ENCODE results near the gene PLOD2.

The PLOD2 gene

DNA sequence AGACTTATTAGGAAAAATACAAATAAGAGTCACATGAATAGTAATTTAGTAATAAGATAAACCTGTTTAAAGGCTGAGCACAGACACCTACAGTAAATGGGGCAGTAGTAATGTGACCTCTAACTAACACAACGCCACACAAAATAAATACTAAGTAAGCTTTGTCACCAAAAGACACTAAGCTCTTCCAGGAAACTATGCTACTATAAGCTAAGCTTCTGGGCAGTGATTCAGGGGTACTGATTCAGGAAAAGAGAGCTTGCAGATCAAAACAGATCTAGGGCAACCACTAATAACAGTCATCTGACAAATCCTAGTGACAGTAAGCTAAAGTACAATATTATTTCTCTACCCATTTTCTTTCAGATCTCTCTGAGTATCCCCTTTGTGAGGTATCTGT, 68.8 kb downstream of the PLOD2 start:
- no peak for DNase-seq

DNA sequence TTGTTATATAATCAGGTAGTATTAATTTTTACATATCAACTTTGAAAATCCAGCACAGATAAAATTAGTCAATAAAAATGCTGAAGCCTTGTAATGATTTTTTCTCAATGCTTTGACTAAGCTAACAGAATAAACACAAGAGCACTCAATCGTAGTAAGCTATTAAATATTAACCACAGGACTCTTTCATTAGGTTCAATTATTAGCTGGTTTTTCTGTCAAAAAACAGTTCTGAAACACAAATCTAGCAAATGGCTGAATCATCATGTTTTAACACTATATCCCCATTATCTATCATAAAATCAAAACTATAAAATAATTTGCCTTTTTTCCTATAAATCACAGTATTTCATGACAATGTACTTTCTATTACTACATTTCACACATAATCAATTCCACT, 69.6 kb downstream of the PLOD2 start:
- no peak for DNase-seq

DNA sequence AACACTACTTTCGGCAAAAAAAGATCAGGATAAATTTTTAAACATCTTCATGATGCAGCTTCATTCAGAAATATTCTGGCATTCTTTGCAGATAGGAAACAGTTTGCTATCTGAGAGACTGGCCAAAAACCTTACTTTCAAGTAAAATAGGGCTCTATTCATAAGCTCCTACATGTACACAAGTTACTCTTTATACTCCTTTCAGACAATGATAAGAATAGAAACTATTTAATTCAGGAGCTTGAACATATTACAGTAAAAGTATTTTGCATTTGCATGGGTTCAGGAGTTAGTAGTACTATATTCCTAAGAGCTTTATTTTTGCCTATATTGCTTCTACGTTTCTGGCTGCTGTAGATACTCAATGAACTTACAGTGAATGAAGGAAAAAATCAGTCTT, 70.5 kb downstream of the PLOD2 start:
- no peak for DNase-seq

DNA sequence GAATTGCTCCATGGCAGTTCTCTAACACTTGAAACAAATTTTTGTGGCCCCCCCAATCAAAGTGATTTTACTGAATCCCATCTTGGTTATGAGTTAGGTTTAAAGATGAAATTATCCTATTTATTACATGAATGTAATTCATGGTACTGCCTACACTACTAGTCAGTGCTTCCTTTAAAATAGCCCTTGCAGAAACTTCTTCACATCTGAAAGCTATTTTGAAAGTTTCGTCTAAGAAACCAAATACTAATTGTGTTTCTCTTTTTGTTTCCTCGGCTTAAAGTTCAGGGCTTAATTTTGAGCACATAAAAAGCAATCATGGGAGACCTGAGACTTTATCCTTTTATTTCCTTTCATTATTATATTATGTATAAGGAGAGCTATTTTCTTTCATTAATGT, 72.1 kb downstream of the PLOD2 start:
- no peak for DNase-seq

DNA sequence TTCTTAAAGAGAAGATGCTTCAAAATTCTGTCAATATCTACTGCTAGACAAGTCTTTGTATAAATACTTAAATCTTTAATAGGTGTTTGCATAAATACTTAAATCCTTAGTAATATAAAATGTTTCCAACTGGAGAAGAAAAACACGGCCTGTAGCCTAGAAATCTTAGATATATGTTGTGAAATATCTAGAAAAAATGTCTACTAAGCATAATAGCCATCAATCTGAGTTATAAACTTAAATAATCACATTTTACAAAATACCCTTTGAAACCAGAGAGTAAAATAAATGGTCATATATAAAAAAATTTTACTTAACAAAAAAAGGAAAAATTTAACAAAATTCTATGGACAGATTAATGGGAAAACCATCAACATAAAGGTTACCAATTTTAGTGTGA, 73.9 kb downstream of the PLOD2 start:
- DNase-seq = no peak

DNA sequence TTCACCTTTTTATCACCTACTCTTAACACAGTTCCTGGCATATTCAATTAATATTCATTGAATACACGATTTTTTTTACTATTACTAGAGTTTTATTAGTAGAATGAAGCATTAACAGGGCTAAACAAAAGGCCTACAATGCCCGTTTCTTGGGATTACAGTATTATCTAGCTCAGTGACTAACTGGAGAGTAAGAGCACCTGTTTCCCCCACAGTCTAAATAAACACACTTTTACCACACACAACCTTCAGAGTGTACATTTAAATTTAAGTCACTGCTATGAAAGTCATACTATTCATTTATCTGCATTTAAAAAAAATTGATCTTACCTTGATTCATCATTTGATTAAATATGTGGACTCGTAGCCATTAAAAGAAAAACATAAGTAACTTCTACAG, 74.8 kb downstream of the PLOD2 start:
- DNase-seq = no peak

DNA sequence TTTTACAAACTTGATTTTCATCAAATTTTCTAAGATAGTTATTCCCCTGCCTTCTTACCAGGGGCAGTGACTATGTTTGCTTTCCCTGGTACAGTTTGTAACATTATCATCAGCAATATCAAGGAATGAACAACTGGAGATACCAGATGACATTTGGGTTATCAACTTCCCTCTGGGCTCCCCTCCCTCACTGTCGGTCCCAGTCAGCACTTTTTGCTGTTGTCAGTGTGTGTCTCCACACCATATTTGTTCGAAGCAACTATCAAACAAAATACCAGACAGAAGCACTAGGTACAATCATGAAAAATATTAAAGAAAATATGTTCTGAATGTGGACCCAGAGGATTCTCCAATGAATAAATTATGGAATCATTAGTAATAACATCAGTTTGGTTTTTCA, 75.3 kb downstream of the PLOD2 start:
- DNase-seq = no peak

DNA sequence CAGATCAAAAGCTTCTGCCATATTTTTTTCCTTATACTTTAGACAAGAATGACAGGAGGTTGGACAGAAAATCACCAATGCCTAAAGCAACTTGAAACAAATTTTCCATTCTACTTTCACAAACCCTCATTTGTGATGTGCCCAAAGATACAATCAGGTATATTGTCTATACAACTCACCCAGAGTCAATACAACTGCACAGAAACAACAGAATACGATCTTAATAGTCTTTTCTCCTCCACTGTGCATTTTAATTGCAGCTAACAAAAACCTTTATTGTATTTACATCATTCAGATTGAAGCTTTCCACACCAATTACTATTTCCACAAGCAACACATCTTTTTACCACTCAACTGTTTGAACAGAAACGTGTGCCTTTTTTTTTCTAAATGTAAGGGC, 80.4 kb downstream of the PLOD2 start:
- no peak for DNase-seq

DNA sequence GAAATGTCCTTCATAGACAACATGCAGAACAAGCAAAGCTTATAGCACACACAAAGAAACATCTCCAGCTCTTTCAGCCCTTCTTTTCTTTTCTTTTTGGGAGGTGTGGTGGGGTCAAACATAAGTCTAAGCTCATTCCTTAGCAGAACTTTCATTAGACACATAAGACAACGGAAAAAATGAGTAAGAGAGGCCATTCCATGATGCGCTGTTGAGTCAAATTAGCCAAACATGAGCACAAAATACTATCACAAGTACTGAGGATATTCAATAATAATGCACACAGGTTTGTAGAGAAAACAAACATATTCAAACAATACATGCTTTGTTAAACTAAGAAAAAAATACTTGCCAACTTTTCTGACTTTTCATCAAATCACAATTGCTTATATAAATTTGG, 83.0 kb downstream of the PLOD2 start:
- DNase-seq = no peak

DNA sequence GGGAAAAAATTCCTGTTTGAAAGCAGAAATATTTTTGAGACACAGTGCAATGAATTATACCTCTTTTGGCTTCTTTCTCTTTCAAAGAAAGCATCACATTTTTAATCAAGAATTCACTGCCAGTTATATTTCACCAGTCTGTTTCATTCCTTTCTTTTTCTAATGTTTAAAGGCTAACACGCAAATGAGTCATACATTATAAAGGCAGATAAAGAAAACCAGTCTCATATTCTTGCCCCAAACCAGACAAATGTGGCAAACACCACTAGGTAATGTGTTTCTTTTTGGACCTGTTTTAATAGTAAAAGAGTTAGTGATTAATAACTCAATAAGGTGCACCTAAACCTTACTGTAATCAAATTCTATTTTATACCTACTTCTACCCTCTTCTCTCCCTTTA, 83.8 kb downstream of the PLOD2 start:
- DNase-seq = no peak

DNA sequence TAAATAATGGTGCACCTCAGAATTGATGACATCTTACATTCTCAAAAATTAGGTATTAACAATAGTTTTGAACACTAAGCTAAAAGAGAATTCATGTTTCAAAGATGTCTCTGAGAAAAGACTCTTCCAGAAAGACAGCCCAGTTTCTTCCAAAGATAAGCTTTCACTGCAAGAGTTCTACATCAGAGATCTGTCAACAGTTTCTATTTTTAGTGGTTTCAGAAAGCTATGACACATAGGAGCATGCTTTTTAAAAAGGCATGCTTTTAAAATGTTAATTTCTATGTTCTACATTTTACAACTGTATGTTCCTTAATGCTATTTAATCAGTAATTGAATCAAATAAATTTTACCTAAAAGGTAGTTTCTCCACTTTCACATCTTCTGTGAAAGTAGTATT, 88.2 kb downstream of the PLOD2 start:
- no peak for DNase-seq

DNA sequence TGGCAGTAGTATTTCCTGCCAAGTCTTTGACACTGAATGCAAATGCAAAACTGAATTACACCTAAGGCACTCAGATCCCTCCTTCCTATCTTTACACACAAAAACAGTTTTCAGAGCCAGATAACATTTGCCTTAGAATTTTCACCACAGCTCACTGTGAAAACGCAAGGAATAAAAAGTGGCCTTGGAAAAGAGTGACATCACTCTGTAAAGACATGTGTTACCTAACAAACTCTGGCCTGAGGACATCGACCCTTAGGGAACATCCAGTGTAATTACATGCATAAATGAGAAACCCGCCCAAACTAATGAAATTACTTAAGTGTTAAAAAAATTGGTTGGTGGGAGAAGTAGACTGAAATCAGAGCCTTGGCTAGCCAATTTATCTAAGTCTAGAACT, 88.9 kb downstream of the PLOD2 start:
- no peak for DNase-seq

DNA sequence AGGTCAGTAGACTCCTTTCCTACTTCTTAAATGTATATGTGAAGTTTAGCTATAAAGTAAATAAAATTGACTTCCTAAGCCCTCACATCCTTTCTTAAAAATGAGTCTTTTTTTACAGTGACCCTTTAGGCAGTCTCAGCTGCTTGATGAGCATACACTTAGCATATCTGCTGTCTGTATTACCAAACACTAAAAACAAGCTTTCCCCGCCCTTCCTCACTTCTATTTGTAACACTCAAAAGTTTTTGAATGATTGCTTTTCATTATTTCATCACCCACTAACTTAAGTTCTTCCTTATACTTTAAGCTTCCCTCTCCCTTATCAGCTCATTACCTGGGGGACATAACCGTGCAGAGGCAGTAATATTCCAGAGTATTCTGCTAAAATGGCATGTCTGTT, 89.4 kb downstream of the PLOD2 start:
- no peak for DNase-seq

DNA sequence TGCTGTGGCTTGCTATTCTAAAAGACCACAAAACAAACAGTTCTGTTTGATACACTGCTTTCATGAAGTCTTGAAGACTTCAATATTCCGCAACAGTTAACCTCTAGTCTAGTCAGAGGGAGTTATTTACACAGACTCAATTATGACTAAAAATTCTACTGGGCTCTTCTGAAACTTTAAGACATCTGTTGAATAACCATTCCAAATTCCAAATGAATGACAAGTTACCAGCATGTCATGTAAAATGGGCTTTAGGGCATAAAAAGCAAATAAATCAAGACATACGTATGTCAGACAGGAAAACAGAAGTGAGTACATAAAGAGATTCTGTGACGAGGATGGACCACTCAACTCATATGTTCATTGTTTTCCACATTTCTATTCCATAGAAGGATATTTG, 93.9 kb downstream of the PLOD2 start:
- no peak for DNase-seq

DNA sequence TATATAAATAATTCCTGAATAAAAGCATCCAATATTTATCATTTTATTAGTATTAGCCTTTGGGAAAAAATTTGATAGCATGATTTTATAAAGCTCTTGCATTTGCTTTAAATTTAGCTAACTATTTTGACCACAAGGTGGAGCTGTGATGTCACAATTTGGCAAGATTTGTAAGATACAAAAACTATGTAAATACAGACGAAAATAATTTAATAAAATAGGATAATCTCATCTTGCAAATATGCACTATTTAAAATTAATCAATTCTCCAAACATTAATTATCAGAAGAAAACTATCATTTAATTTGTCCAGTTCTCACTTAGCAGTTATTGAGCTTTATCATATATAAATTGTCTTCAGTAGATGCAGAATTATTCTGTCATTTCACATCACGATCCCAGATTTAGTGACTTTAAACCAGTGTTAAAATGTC, 95.4 kb downstream of the PLOD2 start:
- DNase-seq = peak; percentile 7

DNA sequence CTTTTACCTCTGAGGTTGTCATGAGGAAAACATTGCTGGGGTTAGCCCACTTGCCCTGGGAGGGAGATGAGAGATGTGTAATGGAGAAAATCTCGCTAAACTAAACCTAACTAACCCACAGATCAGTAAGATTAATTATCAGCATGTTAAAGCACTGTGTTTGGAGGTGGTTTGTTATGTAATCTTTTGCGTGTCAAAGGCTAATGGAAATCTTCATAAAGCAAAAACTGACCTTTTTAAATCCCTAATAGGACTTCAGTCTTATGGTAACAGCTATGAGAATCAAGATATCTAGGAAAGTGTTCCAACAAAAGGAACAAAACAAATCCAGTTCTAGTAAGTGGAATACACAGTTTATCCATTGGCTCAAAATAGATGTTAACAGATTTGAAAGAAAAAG, 102.7 kb downstream of the PLOD2 start:
- no peak for DNase-seq

DNA sequence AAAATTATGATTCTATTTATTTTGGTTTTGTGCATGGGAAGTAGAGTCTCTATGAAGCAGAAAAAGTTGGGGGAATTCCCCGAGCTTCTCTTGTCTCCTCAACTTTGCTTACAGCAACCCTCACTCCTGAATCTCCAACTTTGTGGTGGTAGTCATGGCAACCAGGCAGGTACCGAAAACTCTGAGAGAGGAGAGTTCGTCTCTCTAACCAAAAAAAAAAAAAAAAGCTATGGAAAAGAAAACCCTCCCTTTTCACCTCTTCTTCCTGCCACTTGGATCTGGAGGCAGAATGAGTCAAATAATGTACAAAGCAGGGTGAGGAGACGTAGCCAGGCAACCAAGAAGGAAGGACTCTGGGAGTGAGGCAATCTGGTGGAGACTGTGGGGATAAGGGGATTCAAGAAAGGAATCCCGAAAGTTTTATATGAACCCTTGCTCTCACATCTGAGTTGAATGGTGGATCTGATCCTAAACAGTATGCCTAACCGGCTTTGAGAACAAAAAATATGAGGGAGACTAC, 108.1 kb downstream of the PLOD2 start:
- no peak for DNase-seq

DNA sequence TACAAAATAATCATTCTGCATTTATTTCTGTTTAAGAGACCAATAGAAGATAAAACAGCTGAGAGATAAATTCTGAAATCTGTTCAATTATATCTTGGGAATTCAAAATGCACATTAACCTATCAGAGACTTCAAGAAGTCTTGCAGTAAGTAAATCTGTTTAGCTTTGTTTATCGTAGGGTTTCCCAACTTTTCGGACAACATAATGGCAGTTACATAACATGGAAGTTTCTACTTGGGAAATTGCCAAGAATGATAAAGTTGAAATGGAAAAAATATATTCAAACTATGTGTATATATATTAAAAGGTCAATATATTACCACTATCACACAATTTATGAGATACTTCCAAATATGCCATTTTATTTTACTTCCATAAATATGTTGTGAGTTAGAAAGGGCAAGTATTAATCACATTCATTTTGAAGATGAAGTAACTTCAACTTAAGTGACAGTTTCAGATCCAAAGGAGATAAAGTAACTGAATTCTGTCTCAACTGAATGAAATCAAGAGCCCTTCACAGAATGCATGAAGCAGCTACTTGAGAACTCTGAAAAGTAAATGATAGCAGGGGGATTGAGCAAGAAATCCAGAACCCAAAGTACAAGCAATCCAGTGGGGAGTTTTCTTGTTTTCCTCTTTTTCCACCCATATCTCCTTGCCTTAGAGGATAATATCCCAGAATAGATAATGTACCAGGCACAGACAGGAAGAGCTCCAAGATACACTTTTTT, 108.8 kb downstream of the PLOD2 start:
- no peak for DNase-seq

DNA sequence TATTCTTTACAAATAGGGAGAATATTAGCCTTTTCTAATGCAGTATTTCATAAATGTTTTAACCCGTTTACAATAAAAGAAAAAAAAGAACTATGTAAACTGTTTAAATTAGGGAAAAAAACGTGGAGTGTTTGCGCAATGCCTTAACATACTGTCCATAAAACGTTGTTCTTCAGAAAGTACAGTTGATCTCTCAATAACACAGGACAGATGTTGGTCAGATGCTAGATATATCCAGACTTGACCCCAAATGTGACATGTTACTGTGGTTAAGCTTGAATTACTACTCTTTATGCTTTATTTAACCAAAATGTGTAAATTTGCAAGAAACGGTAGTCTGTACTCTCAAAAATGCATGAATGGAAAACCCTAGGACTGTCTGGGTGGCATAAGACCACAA, 110.3 kb downstream of the PLOD2 start:
- no peak for DNase-seq

DNA sequence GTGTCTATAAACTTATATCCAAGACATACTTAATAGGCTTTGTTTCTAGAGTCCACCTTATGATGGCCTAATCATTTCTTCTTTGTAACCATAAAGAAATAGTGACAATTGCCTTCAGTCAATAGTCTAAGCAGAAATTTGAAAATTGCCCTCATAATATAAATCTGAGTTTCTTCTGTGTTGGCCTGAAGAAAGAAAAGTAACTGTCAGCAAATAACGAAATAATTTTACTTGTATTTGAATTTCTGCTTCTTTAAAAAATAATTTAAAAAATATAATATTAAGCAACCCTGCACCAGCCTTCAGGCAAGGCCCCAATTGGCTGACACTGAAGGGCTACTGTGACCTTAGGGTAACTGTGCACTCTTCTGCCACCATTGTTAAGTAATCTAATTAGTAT, 113.5 kb downstream of the PLOD2 start:
- no peak for DNase-seq

DNA sequence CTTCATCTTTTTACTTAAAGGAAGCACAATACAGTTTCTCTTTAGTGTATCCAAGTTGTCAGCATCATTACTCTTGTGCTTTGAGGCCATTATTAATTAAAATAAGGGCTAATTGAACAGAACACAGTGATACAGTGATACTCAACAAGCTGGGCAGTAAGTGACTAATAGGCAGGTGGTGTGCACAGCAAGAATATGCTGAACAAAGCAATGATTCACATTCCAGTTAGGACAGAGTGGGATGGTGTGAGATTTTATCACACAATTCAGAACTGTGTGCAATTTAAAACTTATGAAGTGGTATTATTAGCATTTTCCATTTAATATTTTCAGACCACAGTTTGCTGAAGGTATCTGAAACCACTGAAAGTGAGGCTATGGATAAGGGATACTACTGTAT, 116.9 kb downstream of the PLOD2 start:
- no peak for DNase-seq

DNA sequence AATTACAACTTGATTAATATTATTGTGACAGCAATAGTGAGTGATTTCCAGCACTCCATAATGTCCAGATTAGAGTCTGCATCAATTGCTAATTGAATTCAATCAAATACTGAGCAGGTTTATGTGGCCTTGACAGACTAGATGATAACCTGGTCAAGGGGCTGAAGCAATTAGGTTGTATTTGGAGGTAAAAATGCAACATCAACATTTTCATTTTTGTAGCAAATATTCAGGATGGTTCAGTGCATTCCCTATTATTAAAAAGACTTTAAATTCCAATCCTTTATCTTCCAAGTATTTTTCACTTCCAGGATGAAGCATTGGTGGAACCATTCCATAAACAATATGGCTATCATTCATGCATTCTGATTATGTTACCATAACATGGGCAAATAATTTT, 120.4 kb downstream of the PLOD2 start:
- no peak for DNase-seq

DNA sequence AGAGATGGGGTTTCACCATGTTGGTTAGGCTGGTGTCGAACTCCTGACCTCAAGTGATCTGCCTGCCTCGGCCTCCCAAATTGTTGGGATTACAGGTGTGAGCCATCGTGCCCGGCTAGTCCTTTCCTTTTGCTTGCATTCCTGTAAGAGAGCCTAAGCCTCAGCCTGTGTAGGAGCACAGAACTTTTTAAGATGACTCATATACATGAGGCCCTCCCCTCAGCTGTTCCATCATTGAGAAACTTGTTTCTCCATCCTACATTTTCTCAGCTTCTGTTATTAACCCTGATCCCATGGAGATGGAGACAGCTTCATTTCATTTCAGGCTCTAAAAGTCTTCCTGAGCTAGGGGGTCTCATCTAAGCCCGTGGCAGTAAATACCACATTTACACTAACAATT, 123.3 kb downstream of the PLOD2 start:
- DNase-seq = no peak

DNA sequence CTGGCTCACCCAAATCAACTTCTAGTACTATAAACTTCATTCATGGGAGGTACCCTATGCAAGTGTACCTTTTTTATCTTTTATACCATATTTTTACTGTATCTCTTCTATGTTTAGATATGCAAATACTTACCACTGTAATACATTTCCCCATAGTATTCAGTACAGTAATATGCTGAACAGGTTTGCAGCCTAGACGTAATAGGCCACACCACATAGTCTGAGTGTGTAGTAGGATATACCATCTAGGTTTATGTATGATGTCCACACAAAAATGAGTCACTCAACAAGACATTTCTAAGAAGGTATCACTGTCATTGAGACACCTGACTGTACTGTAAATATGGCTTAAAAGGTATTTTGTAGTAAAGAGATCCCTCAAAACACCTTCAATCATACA, 124.7 kb downstream of the PLOD2 start:
- DNase-seq = no peak

DNA sequence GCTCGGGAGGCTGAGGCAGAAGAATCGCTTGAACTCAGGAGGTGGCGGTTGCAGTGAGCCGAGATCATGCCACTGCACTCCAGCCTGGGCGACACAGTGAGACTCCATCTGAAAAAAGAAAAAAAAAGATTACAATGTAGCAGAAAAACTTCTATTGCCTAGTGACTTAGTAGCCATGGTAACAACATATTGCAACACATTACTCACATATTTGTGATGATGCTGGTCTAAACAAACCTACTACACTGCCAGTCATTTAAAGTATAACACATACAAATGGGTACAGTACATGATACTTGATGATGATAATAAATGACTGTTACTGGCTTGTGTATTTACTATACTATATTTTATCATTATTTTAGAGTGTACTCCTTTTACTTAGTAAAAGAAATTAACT, 125.6 kb downstream of the PLOD2 start:
- no peak for DNase-seq

Data from KG1 (cell line).